ENCODE data around the gene PAX8.
A peak's percentile ranks its signal among the peaks of the same experiment; 100 is the strongest.
"Not testable (repeated sequence)": the region's sequence is repeated elsewhere in the genome, so short reads cannot be mapped to it uniquely, and the experiment has no call there.

PAX8 gene

GRCh38 chr2:113288674-113289149, 10.0 kb upstream of the PAX8 start:
- not testable (repeated sequence) for DNase-seq (ENCODE audit: low read depth)

GRCh38 chr2:113288117-113288673, 9.5 kb upstream of the PAX8 start:
- not testable (repeated sequence) for DNase-seq (ENCODE audit: low read depth)

GRCh38 chr2:113285816-113286215, 7.1 kb upstream of the PAX8 start:
- no peak for DNase-seq (ENCODE audit: low read depth)

- peak; percentile 18 for DNase-seq (ENCODE audit: low read depth)
These were observed 6.3 kb upstream of the PAX8 start for GRCh38 chr2:113284999-113285398.

- no peak for DNase-seq (ENCODE audit: low read depth)
These were observed 5.8 kb upstream of the PAX8 start for GRCh38 chr2:113284476-113284875.

GRCh38 chr2:113283704-113284284, 5.1 kb upstream of the PAX8 start:
- DNase-seq (ENCODE audit: low read depth): peak; percentile 88

- peak; percentile 46 for DNase-seq (ENCODE audit: low read depth)
These were observed 4.2 kb upstream of the PAX8 start for GRCh38 chr2:113282747-113283533.

GRCh38 chr2:113281910-113282746, 3.4 kb upstream of the PAX8 start:
- peak; percentile 47 for DNase-seq (ENCODE audit: low read depth)

- no peak for DNase-seq (ENCODE audit: low read depth)
These were observed 514 bp downstream of the PAX8 start for GRCh38 chr2:113278073-113278741.

- no peak for DNase-seq (ENCODE audit: low read depth)
These were observed 1.1 kb downstream of the PAX8 start for GRCh38 chr2:113277474-113278072.

- DNase-seq (ENCODE audit: low read depth): no peak
These were observed 1.8 kb downstream of the PAX8 start for GRCh38 chr2:113276761-113277425.

- DNase-seq (ENCODE audit: low read depth): no peak
These were observed 2.4 kb downstream of the PAX8 start for GRCh38 chr2:113276216-113276760.

- DNase-seq (ENCODE audit: low read depth): no peak
These were observed 3.0 kb downstream of the PAX8 start for GRCh38 chr2:113275556-113276215.

- no peak for DNase-seq (ENCODE audit: low read depth)
These were observed 4.3 kb downstream of the PAX8 start for GRCh38 chr2:113274432-113274831.

- DNase-seq (ENCODE audit: low read depth): no peak
These were observed 4.7 kb downstream of the PAX8 start for GRCh38 chr2:113273981-113274380.

- no peak for DNase-seq (ENCODE audit: low read depth)
These were observed 5.6 kb downstream of the PAX8 start for GRCh38 chr2:113273027-113273551.

- DNase-seq (ENCODE audit: low read depth): no peak
These were observed 6.2 kb downstream of the PAX8 start for GRCh38 chr2:113272477-113272876.

- DNase-seq (ENCODE audit: low read depth): no peak
These were observed 9.9 kb downstream of the PAX8 start for GRCh38 chr2:113268621-113269360.

- no peak for DNase-seq (ENCODE audit: low read depth)
These were observed 12.3 kb downstream of the PAX8 start for GRCh38 chr2:113266431-113266830.
